Endothelial cell of umbilical vein (primary cell): ENCODE measurements around the gene HP1BP3. TPM values are rescaled to one million over a fixed set of nuclear protein-coding genes. Genes with fewer than 3 reads are reported as not detected.

Experiments used
- BruUV-seq: library from RNA; stranded (reverse); fragments of 400-500 nt; replicated peaks from 2 replicates; lab custom pipeline; 2021; lab: Mats Ljungman, UMichigan
- CTCF ChIA-PET: fragments of 300-600, 350-600 bp; sonication (Branson Sonifier 250); formaldehyde crosslinking; loops from one replicate; lab custom pipeline; 2021; ENCODE audit warnings: antibody characterized with exemption, inconsistent platforms; lab: Charles Lee
- POLR2A ChIA-PET: fragments of 300-600, 350-600 bp; sonication (Branson Sonifier 250); formaldehyde crosslinking; loops from one replicate; lab custom pipeline; 2021; ENCODE audit warnings: antibody characterized with exemption, inconsistent platforms; lab: Charles Lee
- DNase-seq: peaks from one replicate; pipeline ENCODE4 v3.0.0-alpha.2; 2011; ENCODE audit warnings: low read depth, low spot score
- FAIRE-seq: peaks from 2 replicates; lab custom pipeline; 2011; peaks lifted over from hg19 to GRCh38; lab: Jason Lieb, UNC
- H2AFZ ChIP-seq: 2 replicates; pipeline ENCODE4 v1.6.0; 2012; ENCODE audit warnings: low read depth, low read length, control low read depth, inconsistent platforms
- H3K27ac ChIP-seq: 2 replicates; pipeline ENCODE4 v1.5.1; 2011; ENCODE audit warnings: low read depth, mild to moderate bottlenecking, control low read depth, low read length, moderate library complexity; ENCODE audit not compliant: insufficient read depth
- H3K27me3 ChIP-seq, 2 experiments: 2 replicates each; pipeline versions ENCODE4 v1.6.0 to v1.6.1; 2011; ENCODE audit warnings: low read length in 2 of 2, mixed read lengths in 1 of 2; ENCODE audit not compliant: control insufficient read depth in 2 of 2, insufficient read depth in 2 of 2
- H3K36me3 ChIP-seq, 2 experiments: 2 replicates in 1 of 2; 3 replicates in 1 of 2; pipeline ENCODE4 v1.5.1; 2011; ENCODE audit warnings: low read length in 2 of 2, mild to moderate bottlenecking in 1 of 2, moderate library complexity in 1 of 2; ENCODE audit not compliant: control insufficient read depth in 2 of 2, insufficient read depth in 2 of 2; ENCODE audit errors: extremely low read depth in 1 of 2
- H3K4me1 ChIP-seq: 3 replicates; pipeline ENCODE4 v1.5.1; 2011; ENCODE audit warnings: mild to moderate bottlenecking, low read length; ENCODE audit not compliant: control insufficient read depth, insufficient read depth; ENCODE audit errors: extremely low read depth
- H3K4me2 ChIP-seq: 2 replicates; pipeline ENCODE4 v1.6.1; 2011; ENCODE audit warnings: low read length, control low read depth, mixed read lengths; ENCODE audit not compliant: insufficient read depth
- H3K4me3 ChIP-seq, 3 experiments: fragments of 200-600 bp in 1 of 3; sonication (generic), shearing (Covaris generic) in 1 of 3; replicated peaks in 1 of 3; 2 replicates each; pipeline ENCODE4 v1.5.1; 2011 to 2016; ENCODE audit warnings: control low read depth in 3 of 3, low read length in 3 of 3, mild to moderate bottlenecking in 2 of 3, inconsistent platforms in 1 of 3, low read depth in 1 of 3, moderate library complexity in 1 of 3; ENCODE audit not compliant: insufficient read depth in 1 of 3
- H3K79me2 ChIP-seq: 2 replicates; pipeline ENCODE4 v1.6.0; 2012; ENCODE audit warnings: low read length, inconsistent platforms; ENCODE audit not compliant: control insufficient read depth, insufficient read depth
- H3K9ac ChIP-seq: replicated peaks from 2 replicates; pipeline ENCODE3; 2011; ENCODE audit warnings: low read length, control low read depth; ENCODE audit not compliant: insufficient read depth; ENCODE audit errors: extremely low read depth
- H3K9me1 ChIP-seq: replicated peaks from 3 replicates; pipeline ENCODE4 v1.6.0; 2011; ENCODE audit warnings: mild to moderate bottlenecking, low read length; ENCODE audit not compliant: control insufficient read depth, insufficient read depth; ENCODE audit errors: extremely low read depth
- H3K9me3 ChIP-seq: replicated peaks from 2 replicates; pipeline ENCODE4 v1.5.1; 2012; ENCODE audit warnings: low read length, inconsistent platforms; ENCODE audit not compliant: control insufficient read depth, insufficient read depth
- H4K20me1 ChIP-seq: replicated peaks from 2 replicates; pipeline ENCODE3; 2011; ENCODE audit warnings: mild to moderate bottlenecking, low read length; ENCODE audit not compliant: control insufficient read depth, insufficient read depth; ENCODE audit errors: extremely low read depth
- CTCF ChIP-seq, 2 donors: IDR thresholded peaks; 1 replicate in 1 of 2; 2 replicates in 1 of 2; pipeline ENCODE4 v1.5.1; 2011; ENCODE audit warnings: low read length in 2 of 2, mild to moderate bottlenecking in 2 of 2, moderate library complexity in 2 of 2, control low read depth in 1 of 2, inconsistent platforms in 1 of 2, low read depth in 1 of 2; ENCODE audit not compliant: insufficient read depth in 1 of 2; ENCODE audit errors: extremely low read depth in 1 of 2
- EZH2 ChIP-seq: IDR thresholded peaks from 2 replicates; pipeline ENCODE4 v1.6.1; 2012; ENCODE audit warnings: borderline replicate concordance, low read depth, mild to moderate bottlenecking, moderate library complexity, low read length, inconsistent platforms; ENCODE audit not compliant: severe bottlenecking
- FOS ChIP-seq: IDR thresholded peaks from 2 replicates; pipeline ENCODE4 v1.6.1; 2011; ENCODE audit warnings: mild to moderate bottlenecking, low read length, moderate library complexity, borderline replicate concordance; ENCODE audit not compliant: insufficient read depth
- GATA2 ChIP-seq: IDR thresholded peaks from 2 replicates; pipeline ENCODE4 v1.7.0; 2011; ENCODE audit warnings: low read depth, mild to moderate bottlenecking, moderate library complexity, mixed read lengths, low read length; ENCODE audit not compliant: insufficient read length, insufficient read depth
- JUN ChIP-seq: IDR thresholded peaks from 2 replicates; pipeline ENCODE4 v1.6.1; 2011; ENCODE audit warnings: borderline replicate concordance, low read depth; ENCODE audit not compliant: insufficient read length, insufficient read depth
- MAX ChIP-seq: IDR thresholded peaks from 2 replicates; pipeline ENCODE4 v1.6.1; 2011; ENCODE audit not compliant: insufficient read depth, insufficient read length
- MYC ChIP-seq: IDR thresholded peaks from one replicate; pipeline ENCODE4 v1.6.1; 2011; ENCODE audit warnings: mild to moderate bottlenecking, low read depth, low read length
- POLR2A ChIP-seq: IDR thresholded peaks from 2 replicates; pipeline ENCODE4 v1.6.1; 2012; ENCODE audit warnings: low read depth, mild to moderate bottlenecking, control low read depth, low read length
- dilution Hi-C: fragments of 300-500 bp; cut with MboI; formaldehyde crosslinking; loops from one replicate; pipeline ENCODE4 v1.15.0; 2019; ENCODE audit warnings: low sequenced_read_pairs; ENCODE audit not compliant: extremely low pct_ligation_motif_present
- intact Hi-C: fragments of 100-400 bp; cut with micrococcal nuclease; formaldehyde crosslinking; loops from one replicate; pipeline ENCODE4 v1.10.0; 2022
- polyA plus RNA-seq, 4 experiments: library from polyadenylated mRNA; depleted of rRNA in 3 of 4; stranded (reverse) in 3 of 4; unstranded in 1 of 4; fragments of >200 nt; gene quantifications; 2 replicates each; pipeline versions ENCODE4 v1.2.1 to v1.2.3, GENCODE V29; 2011 to 2012; ENCODE audit warnings: missing spikeins in 1 of 4
- total RNA-seq: library from RNA; stranded (reverse); gene quantifications from 2 replicates; pipeline ENCODE4 v1.2.3, GENCODE V29; 2021

HP1BP3 gene
- total and polyA plus RNA-seq, 2 donors (not counting 3 experiments of a cell fraction or from before 2014, with no cell fraction given) = 87.2 to 231 TPM

GRCh38 chr1:20698195-20698910 is 88.8 kb downstream of the HP1BP3 start:
- FAIRE-seq (no peak), DNase-seq (no peak)
- Histone ChIP-seq H3K9me3 (no peaks in the 10 kb centered on the region), H3K79me2 (no peaks in the 10 kb centered on the region), H3K27ac (no peak overlapping the region), H3K27me3 (no peaks in the 10 kb centered on the region), H3K4me3 (no peak overlapping the region), H3K9ac (no peak overlapping the region), H2AFZ (no peak overlapping the region), H4K20me1 (no peaks in the 10 kb centered on the region), H3K4me1 (peaks cover 4% of the 10 kb centered on the region), H3K36me3 (no peaks in the 10 kb centered on the region), H3K4me2 (no peak overlapping the region), H3K9me1 (no peaks in the 10 kb centered on the region)
- ChIA-PET CTCF (interaction anchor here (0.7 to 5.1 kb wide), 9 partner anchors 8 to 670 kb away, joined by 3 to 150 read pairs (median 4); partner anchors contain the start of gene KIF17), POLR2A (no interaction called here)
- TF ChIP-seq FOS = no peak
- no peak for TF ChIP-seq MYC
- no peak for TF ChIP-seq JUN
- no peak for TF ChIP-seq EZH2
- no peak for TF ChIP-seq GATA2
- no peak for TF ChIP-seq MAX
- no peak for TF ChIP-seq CTCF (IDR thresholded peaks at IDR 0.05; ENCODE audit: extremely low read depth in 1 of 2, insufficient read depth in 1 of 2, low read depth in 1 of 2, low read length in 2 of 2)
- TF ChIP-seq POLR2A = no peak
- BruUV-seq = no TSS peak
- dilution Hi-C loops (no loop called here), intact Hi-C loops (loop anchor here (5.0 to 10.0 kb wide), 2 partner anchors 89 to 376 kb away; partner anchors contain the start of gene HP1BP3)
